Activated naive CD8-positive, alpha-beta T cell (primary cell): ENCODE measurements around the gene DCAF5.
"Not testable (repeated sequence)": the region's sequence is repeated elsewhere in the genome, so short reads cannot be mapped to it uniquely, and the experiment has no call there.

ENCODE experiments used
- H3K27ac Mint-ChIP-seq: one replicate; pipeline ENCODE4 v1.8.0; 2021; ENCODE audit warnings: mixed read lengths
- H3K27me3 Mint-ChIP-seq: one replicate; pipeline ENCODE4 v1.8.0; 2021; ENCODE audit warnings: mixed read lengths
- H3K36me3 Mint-ChIP-seq: one replicate; pipeline ENCODE4 v1.8.0; 2021; ENCODE audit warnings: mixed read lengths
- H3K4me1 Mint-ChIP-seq: one replicate; pipeline ENCODE4 v1.8.0; 2021; ENCODE audit warnings: low read depth, mixed read lengths
- H3K4me3 Mint-ChIP-seq: one replicate; pipeline ENCODE4 v1.8.0; 2021; ENCODE audit warnings: mild to moderate bottlenecking, mixed read lengths
- H3K9me3 Mint-ChIP-seq: one replicate; pipeline ENCODE4 v1.8.0; 2021; ENCODE audit warnings: low read depth, mixed read lengths

DCAF5 gene

DNA sequence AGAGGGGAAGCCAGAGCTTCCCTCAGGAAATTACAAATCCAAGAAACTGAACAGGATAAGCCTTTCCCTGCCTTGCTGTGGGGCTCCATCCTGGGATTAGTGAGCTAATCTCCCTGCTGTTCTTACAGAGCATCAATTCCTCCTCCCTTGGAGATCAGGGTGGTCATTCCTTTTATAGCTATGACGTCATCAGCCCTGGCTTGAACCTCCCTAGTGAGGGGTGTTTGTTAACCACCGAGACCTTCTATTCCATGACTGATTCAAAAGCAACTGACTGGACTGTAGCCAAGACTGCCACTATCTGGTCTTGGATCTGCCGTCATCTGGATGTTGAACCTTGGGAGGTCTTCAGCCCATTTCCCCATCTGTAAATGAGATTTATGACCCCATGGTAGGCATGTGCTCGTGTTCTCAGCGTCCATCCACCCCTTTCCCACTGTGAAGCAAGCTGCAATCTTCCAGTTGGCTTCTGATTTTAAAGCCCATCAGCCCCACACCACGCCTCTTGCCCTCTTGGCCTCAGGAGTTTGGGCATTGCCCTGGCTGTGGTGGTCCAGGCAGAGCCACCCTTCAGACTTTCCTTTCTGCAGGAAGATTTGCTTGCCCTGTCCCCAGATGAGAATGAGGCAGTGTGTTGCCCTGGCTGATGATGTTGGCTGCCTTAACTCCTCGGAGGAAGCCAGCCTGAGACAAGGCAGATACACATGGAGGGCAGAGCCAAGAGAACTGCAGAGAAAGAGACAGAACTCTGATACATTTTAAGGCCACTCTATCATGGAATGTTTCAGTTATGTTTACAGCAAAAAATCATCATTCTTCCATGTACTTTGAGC is 114.2 kb downstream of the DCAF5 start:
- Mint-ChIP-seq H3K27me3 (peaks cover 17% of the 10 kb centered on the region), H3K27ac (no peak overlapping the region), H3K4me3 (no peak overlapping the region), H3K9me3 (no peaks in the 10 kb centered on the region), H3K4me1 (peaks cover 16% of the 10 kb centered on the region), H3K36me3 (peaks cover 3% of the 10 kb centered on the region)

GRCh38 chr14:69037790-69038454 is 115.0 kb downstream of the DCAF5 start:
- Mint-ChIP-seq H3K4me1 (peaks cover 13% of the 10 kb centered on the region), H3K4me3 (no peak overlapping the region), H3K36me3 (peaks cover 3% of the 10 kb centered on the region), H3K9me3 (no peaks in the 10 kb centered on the region), H3K27ac (no peak overlapping the region), H3K27me3 (peaks cover 17% of the 10 kb centered on the region)

- Mint-ChIP-seq H3K27ac (no peak overlapping the region), H3K4me3 (no peak overlapping the region), H3K9me3 (no peaks in the 10 kb centered on the region), H3K36me3 (peaks cover 3% of the 10 kb centered on the region), H3K4me1 (peaks cover 7% of the 10 kb centered on the region), H3K27me3 (peaks cover 18% of the 10 kb centered on the region)
Observed at GRCh38 chr14:69036757-69037506, 116.0 kb downstream of the DCAF5 start.

DNA sequence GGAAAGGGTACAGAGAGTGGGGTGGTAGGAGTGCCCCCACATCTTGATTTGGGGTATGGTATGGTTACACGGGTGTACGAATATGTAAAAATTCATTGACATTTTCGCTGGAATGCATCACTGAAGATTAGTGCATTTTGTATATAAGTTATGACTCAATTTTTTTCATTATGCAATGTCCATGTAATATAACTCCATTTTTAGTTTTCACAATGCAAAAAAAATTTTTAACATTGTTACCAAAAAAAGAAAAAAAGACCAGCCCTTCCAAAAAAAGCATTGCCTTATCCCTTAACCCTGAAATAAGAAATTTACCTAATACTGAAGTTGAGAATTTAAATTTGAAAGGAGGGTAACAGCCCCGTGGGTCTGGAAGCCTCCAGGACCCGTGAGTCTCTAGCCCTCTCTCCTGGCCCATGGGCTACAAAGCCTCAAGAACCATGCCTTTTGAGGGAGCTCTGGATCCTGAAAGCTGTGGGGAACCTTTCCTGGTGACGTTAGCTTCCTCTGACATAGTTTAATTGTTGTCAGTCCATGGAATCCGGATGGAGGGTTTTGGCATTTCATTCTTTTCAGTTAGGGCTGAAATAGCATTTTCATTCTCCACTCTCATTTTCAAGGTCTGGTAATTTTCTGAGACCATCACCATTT is 118.2 kb downstream of the DCAF5 start:
- H3K9me3 Mint-ChIP-seq = no peaks in the 10 kb centered on the region
- H3K4me3 Mint-ChIP-seq = no peak overlapping the region
- H3K27ac Mint-ChIP-seq = no peak overlapping the region

GRCh38 chr14:69027242-69027913 is 125.5 kb downstream of the DCAF5 start:
- Mint-ChIP-seq H3K36me3 (no peaks in the 10 kb centered on the region), H3K4me1 (no peaks in the 10 kb centered on the region), H3K4me3 (no peak overlapping the region), H3K27ac (no peak overlapping the region), H3K27me3 (peaks cover 2% of the 10 kb centered on the region), H3K9me3 (no peaks in the 10 kb centered on the region)

More for the DNA sequence above, 118.2 kb downstream of the DCAF5 start:
- Mint-ChIP-seq H3K36me3 (peaks cover 3% of the 10 kb centered on the region), H3K4me1 (peaks cover 7% of the 10 kb centered on the region), H3K27me3 (peaks cover 19% of the 10 kb centered on the region)

DNA sequence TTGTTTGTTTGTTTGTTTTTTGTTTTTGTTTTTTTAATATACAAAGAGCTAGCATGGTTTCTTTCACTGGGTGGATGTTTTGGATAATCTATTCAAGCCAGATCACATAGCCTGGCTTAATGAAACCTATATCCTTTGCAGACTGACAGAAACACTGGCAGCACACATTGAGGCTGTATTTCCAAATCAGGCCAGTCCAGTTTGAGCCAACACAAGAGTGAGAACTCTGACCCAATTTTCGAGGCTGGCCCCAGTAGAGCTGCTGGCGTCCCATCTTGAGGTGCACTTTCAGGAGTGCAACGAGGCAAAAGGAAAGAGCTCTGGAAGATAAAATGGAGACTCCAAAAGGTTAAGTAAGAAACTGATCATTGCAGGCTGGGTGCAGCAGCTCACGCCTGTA is 129.9 kb downstream of the DCAF5 start:
- H3K4me3 Mint-ChIP-seq = no peak overlapping the region

GRCh38 chr14:69022093-69022492 is 130.8 kb downstream of the DCAF5 start:
- H3K4me3 Mint-ChIP-seq, H3K4me1 Mint-ChIP-seq, H3K36me3 Mint-ChIP-seq, H3K9me3 Mint-ChIP-seq, H3K27me3 Mint-ChIP-seq, H3K27ac Mint-ChIP-seq: not testable (repeated sequence)

More for the DNA sequence above, 129.9 kb downstream of the DCAF5 start:
- Mint-ChIP-seq H3K27me3 (no peaks in the 10 kb centered on the region), H3K4me1 (no peaks in the 10 kb centered on the region), H3K27ac (no peak overlapping the region), H3K36me3 (no peaks in the 10 kb centered on the region), H3K9me3 (no peaks in the 10 kb centered on the region)

DNA sequence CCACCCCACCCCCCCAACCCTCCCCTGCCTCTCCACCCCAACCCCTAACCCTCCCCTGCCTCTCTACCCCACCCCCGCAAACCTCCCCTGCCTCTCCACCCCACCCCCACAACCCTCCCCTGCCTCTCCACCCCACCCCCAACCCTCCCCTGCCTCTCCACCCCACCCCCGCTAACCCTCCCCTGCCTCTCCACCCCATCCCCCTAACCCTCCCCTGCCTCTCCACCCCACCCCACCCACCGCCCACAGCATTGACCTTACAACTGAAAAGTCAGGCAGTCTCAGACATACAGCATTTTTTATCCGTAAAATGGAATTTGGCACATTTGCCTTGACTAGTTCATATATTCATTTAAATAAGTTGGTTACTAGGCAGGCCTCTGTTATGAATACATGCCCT is 135.2 kb downstream of the DCAF5 start:
- Mint-ChIP-seq H3K27ac (no peak overlapping the region), H3K9me3 (no peaks in the 10 kb centered on the region), H3K4me1 (peaks cover 2% of the 10 kb centered on the region), H3K36me3 (no peaks in the 10 kb centered on the region), H3K27me3 (no peaks in the 10 kb centered on the region), H3K4me3 (no peak overlapping the region)

DNA sequence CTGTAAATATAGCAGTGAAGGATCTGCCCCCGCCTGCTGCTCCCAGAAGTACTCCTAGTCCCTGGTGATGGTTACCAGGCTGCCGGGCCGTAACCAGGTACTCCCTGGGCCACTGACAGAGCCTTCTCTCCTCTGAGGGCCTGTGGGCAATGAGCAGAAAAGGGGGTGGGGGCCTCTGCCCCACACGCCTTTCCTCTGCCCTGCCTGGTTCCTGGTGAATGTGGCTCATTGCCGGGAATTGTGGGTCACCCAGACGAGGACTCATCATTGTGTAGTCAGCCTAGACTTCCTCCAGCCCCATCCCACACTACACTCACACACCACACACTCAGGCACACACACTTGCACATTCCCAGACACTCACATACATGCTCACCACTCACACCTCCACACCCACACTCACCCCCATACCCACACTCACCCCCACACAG is 138.1 kb downstream of the DCAF5 start:
- Mint-ChIP-seq H3K27me3 (no peaks in the 10 kb centered on the region), H3K4me3 (no peak overlapping the region), H3K9me3 (no peaks in the 10 kb centered on the region), H3K36me3 (no peaks in the 10 kb centered on the region), H3K27ac (no peak overlapping the region), H3K4me1 (peaks cover 9% of the 10 kb centered on the region)

DNA sequence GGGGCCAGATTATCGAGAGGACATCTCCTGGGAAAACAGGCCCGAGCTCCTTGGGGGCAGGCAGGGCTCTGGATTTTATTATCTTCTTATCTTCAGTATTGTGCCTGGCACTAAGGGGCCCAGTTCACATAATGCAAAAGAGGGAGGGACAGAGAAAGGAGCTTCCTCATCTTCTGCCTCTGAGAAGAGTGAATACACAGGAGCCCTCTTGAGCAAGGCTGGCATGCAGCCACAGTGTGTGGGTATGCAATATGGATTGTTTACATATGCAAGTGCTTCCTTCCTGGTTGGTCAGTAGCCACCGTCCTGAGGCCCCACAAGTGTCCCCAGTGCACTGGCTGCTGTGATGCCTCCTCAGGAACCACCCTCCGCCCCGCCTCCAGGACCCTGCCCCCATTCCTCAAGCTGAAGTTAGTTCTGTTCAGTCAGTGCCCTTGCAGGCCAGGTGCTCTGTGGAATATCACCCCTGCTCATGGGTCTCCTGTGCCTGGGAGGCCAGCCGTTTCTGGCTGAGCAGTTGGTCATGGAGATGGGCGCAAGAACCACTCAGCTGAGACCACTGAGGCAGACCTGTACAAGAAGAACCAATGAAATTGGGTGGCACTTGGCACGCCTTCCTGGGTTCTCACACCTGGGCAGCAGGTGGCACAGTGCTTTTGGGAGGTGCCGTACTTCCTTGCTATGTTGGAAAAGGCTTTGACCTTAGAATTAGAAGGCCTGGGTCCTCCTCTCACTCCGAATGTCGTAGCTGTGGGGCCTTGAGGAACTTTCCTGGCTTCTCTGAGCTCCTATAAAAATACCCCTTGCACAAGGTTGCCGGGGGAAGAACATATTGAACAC is 138.8 kb downstream of the DCAF5 start:
- Mint-ChIP-seq H3K4me1 (peaks cover 9% of the 10 kb centered on the region), H3K27ac (no peak overlapping the region), H3K4me3 (no peak overlapping the region), H3K27me3 (no peaks in the 10 kb centered on the region), H3K36me3 (no peaks in the 10 kb centered on the region), H3K9me3 (no peaks in the 10 kb centered on the region)

- no peaks in the 10 kb centered on the region for H3K9me3 Mint-ChIP-seq
- H3K4me3 Mint-ChIP-seq = no peak overlapping the region
- no peaks in the 10 kb centered on the region for H3K36me3 Mint-ChIP-seq
- no peaks in the 10 kb centered on the region for H3K27me3 Mint-ChIP-seq
- peaks cover 9% of the 10 kb centered on the region for H3K4me1 Mint-ChIP-seq
- H3K27ac Mint-ChIP-seq = no peak overlapping the region
Observed at GRCh38 chr14:69012256-69012953, 140.5 kb downstream of the DCAF5 start.

- H3K36me3 Mint-ChIP-seq = no peaks in the 10 kb centered on the region
- peaks cover 9% of the 10 kb centered on the region for H3K4me1 Mint-ChIP-seq
- H3K27me3 Mint-ChIP-seq = no peaks in the 10 kb centered on the region
- no peak overlapping the region for H3K27ac Mint-ChIP-seq
- no peak overlapping the region for H3K4me3 Mint-ChIP-seq
- no peaks in the 10 kb centered on the region for H3K9me3 Mint-ChIP-seq
Observed at GRCh38 chr14:69010648-69011047, 142.3 kb downstream of the DCAF5 start.

DNA sequence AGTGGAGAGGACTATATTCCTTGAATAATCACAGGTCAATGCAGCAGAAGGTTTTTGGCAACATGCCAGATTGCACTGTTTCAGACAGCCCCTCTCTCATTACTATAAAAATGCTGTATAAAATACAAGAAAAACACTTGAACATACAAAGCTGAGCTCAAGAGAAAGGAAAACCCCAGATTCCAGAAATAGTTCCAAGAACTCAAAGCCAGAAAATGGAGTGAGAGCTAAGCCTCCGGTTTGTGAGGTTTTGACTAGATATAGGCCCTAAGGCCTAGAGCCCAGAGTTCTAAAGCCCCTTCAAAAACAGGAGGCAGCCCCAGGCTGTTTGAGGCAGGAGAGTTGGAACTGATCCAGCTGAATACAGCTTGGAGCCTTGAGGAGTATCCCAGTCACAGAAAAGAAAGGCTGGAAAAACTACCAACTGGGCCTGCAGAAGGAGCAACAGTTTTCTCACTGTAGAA is 144.5 kb downstream of the DCAF5 start:
- no peaks in the 10 kb centered on the region for H3K9me3 Mint-ChIP-seq

More for the DNA sequence above, 144.5 kb downstream of the DCAF5 start:
- Mint-ChIP-seq H3K4me1 (peaks cover 7% of the 10 kb centered on the region), H3K4me3 (no peak overlapping the region), H3K27ac (no peak overlapping the region), H3K27me3 (no peaks in the 10 kb centered on the region), H3K36me3 (no peaks in the 10 kb centered on the region)
